ENCODE results near the gene ELMO1.

The ELMO1 gene

DNA sequence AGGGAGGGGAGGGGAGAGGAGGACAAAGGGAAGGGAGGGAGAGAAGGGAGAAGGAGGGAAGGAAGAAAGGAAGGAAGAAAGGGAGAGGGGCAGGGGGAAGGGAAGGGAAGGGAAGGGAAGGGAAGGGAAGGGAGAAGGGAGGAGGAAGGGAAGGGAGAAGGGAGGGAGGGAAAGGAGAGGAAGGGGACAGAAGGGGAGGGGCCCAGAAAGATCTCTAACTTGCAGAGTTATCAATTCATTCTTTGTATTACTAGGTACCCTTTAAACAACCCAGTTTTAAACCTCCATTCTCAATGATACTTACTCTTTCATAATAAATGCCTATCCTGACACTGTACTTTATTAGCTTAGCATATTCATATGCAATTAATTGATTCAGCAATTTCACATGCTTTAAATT lies 192.0 kb downstream of the ELMO1 start:
- no peak for DNase-seq

DNA sequence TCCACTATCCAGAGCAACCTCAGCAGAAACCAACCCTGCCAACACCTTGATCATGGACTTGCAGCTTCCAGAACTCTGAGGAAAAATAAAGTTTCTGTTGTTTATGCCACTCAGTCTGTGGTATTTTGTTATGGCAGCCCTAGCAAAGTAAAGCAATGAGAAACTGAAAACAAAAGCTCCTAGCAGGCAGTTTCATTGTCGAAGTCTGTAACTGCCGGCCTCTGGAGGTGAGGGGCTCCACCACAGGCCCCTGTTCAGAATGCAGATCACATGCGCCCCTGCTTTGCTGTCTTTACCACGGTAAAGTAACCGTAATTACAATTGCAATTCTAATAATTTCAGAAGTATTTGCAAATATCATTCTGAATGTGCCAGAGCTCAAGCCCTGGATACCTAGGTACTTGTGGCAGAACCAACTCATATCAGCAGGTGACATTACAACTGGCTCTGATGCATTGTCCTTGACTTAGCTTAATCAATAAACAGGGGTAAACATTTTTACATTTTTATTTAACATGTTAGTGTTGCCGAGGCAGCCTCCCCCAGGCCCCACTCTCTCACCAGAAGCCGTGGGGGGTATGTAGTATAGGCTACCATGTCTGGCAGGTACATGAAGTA lies 193.2 kb downstream of the ELMO1 start:
- no peak for DNase-seq

DNA sequence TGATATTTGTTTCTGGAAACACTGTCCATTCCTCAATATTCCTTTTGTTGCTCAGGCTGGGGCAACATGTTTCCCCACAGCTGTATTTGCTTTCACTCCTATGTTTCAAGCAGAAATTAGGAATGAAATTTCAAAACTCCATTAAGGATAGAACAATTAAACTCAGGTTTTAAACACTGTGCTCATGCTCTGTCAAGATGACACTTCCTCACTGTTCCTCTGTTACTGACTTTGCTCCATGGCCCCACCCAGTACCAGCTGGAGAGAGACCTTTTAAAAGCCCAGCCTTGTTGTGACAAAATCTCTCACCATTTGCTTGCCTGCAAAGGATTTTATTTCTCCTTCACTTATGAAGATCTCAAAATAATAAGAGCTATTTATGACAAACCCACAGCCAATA lies 197.4 kb downstream of the ELMO1 start:
- DNase-seq, result no peak

DNA sequence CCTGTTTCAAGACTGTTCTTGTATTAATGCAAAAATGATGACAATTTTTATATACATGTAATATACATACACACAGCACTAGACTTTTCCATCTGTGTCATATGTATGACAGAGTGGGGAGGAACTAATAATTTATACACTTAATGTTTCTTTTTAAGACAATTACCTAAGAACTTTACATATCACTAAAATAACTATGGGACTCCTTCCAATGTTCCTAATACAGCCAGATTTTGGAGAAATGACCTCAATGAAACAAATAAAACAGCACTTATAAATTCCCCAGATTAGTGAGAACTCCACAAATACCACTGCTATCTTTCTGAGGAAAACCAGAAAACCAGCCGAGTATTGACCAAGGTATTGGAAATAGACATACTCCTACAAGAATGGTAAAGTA lies 199.4 kb downstream of the ELMO1 start:
- DNase-seq, result no peak

DNA sequence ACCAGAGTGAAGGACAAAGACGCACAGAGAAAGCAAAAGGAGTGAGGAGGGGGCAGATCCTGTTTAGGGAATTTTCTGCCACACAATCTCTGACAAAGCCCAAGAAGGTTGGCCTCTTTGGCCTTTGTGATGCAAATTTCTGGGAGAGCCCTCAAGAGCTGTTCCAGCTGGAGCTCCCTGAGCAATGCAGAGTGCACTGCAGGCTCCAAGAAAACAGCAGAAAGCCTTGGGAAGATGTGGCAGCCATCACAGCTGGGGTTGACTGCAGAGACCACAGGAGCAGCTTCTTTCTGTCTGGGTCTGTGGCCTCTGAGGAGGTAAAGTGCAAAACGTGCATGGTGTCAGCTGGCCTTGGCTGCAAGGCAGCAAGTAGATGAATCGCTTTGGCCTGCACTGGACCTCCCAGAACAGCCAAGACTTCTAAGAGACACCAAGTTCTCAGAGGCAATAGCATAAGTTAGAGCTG lies 200.2 kb downstream of the ELMO1 start:
- DNase-seq, result no peak

DNA sequence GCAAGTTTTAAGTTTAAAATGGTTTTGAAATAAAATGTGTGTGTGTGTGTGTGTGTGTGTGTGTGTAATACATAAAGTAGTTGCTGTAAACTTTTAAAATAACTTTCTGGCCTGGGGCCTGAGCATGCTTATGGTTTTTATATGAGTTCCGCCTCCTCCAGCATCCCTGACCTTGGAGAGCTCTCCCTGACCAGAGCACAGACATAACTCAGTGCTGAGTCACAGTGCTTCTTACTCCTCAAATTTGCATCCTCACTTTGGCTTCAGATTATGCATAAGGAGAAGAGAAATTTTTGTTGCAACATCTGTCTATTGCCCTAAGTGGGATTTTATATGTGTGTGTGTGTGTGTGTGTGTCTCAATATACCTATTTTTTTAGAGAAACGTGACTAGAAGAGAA lies 200.8 kb downstream of the ELMO1 start:
- no peak for DNase-seq

DNA sequence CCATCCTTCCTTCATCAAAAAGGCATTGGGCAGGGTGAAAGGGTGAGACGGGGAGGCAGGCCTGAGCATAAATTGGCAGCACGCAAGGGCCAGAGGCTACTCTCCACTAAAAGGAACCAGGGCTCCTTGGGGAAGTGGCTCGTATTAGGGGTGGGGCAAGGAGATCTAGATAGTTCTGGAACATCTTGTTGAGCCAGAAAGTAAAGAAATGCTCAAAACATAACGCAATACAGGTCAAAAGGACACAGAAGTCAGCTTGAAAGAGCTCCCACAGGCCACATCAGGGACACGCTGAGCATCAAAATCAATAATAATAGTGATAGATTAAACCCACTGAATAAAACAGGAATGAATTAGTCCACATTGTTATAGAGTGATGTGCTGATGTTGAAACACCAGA lies 203.1 kb downstream of the ELMO1 start:
- DNase-seq, result no peak

DNA sequence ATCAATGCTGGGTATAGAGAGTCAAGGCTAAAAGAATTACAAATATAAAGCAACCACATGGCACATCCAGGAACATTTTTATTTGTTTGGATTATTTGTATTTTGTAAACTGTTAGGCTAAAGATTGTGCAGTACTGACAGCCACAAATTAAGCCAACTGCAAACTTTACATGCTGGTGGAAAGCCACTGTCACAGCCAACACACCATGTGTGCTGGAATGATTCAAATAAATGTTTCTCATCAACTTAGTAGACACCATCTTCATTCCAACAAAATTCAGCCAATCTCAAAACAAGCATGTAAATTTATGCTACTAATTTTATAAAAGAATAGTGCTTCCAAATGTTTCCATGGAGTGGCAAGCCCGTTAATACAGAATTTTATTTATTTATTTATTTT lies 211.8 kb downstream of the ELMO1 start:
- DNase-seq, result no peak

DNA sequence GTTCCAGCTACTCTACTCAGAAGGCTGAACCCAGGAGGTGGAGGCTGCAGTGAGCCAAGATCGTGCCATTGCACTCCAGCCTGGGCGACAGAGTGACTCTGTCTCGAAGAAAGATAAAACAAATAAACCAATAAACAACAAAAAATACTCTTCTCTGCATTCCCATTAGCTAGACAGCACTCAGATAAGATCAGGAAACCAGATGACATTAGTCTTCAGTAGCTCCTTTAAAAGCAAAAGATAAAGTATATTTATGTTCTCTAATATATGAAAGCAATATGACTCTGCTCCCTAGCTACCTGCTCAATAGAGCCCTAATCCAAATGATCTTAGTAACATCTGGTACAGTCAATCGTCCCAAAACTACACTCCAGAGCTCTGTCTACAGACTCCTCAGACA lies 212.9 kb downstream of the ELMO1 start:
- DNase-seq, result no peak

DNA sequence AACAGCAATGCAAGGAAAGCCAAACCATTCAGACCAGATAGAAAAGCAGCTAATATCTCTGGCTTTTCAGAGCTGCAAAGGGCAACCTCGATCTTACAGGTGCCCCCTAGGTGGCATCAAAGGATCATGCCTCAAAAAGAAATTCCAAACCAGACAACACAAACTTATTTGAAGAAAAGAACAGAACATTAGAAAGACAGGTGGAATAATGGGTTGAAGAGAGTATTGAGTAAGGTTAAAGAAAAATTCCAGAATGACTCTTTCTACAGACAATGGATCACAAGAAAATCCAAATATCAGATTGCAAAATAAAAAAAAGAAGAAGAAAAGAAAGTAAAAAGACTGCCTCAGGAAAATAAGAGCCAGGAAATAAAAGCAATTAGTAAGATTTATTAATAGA lies 213.7 kb downstream of the ELMO1 start:
- DNase-seq, result peak in 1 of 2 donors; percentile 14

DNA sequence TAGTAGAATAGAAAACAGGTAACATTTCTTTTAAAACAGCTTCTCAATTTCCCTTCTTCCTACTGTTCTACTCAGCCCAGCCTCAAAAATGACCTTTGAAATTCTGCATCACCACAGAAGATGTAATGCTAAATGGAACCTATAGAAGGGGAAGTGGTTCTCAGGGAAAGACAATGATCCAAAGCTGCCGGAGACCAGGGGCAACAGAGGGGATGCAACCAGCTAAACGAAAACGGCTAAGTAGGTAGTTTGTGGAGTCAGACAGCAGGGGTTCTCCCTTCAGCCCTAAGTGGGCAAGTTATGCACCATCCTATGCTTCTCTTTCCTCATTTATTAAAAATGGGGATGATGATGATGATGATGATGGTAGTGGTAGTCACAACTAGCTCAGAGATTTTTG lies 214.3 kb downstream of the ELMO1 start:
- no peak for DNase-seq

DNA sequence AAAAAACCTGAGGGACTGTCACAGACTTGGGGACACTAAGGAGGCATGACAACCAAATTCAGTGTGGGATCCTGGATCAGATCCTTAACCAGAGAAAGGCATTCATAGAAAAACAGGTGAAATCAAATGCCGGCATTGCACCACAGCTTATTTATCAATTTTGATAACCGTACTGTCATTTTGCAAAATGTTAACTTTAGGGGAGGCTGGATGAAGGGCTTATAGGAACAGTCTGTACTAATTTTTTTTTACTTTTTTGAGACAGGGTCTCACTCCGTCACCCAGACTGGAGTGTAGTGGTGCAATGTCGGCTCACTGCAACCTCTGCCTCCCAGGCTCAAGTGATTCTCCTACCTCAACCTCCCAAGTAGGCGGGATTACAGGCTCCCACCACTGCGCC lies 217.1 kb downstream of the ELMO1 start:
- DNase-seq, result no peak

DNA sequence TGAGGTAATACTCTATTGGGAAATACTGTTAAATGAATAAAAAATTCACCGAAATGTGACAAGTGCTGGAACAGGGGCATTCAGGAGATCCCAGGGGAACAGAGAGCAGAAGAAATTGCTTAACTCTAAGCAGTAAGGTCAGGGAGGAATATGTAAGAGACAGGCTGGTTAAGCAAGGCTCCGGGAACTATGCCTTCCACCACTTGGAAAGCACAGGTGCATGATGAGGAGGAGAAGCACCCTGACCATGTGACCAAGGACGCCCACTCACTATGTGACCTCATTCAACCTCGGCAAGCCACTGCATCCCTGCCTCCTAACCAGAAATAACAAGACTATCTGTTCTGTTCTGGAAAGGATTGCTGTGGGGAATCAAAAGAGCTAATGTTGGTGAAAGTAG lies 218.4 kb downstream of the ELMO1 start:
- peak; percentile 7 to 9 for DNase-seq

DNA sequence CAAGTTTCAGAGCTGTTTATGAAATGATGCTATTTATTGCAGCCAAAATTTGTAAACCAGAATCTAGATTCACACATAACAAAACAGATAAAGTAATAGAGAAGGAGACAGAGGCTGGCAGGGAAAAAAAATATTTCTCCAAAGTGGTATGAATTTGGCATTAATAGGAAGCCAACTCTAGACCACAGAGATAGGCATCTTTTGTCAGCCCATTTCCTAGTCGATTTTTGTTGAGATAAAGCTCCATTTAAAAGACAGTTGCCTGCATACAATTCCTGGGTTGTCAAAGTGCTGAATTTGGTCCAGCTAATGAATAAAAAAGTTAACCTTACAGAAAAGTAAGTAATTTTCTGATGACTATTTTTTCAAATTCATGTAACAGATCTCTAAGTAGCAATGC lies 219.3 kb downstream of the ELMO1 start:
- no peak for DNase-seq

DNA sequence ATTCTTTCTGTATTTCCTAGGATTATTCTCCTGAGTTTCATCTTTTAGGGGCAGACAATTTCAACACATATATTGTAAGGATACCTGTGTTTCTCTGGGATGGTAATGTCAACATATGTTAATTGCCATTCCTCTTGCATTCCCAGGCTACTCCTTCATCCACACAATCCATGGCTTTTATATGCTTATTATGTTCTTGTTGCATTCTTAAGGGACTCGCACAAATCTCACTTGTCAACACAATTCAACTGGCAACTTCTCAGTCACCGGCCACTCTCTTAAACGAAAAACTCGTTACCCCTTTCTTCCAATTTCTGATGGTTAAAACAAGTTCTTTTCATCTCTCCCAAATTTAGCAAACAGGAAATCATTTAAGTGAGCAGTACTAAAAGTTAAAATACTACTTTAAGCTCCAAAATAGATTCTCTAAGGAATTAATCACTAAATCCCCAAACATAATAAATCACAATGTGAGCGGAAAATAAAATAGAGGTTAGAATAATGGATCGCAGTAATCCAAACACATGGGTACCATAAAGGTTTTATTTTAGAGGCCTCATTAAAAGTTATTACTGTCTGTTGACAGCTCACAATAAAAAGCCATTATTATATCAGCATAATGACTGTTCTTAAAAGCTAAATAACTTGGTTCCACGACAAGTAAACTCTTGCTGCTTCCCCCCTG lies 223.2 kb downstream of the ELMO1 start:
- DNase-seq, result no peak

DNA sequence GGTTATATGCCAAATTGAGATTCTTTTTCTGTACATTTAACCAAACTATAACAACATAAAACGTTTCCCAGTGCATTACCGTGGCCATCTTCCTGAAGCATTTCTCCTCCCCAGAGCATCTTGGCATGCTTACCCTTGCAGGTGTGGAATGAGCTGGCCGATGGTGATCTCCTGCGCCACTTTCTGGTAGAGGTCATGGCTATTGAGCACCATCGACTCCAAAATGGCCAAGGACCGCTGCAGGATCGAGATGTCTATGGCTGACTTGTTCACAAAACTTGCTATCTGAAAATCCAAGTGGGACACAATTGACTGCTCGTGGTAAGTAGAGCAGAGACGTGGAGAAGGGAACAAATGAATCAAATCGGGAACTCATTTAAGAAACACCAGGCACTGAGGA lies 223.9 kb downstream of the ELMO1 start:
- no peak for DNase-seq

DNA sequence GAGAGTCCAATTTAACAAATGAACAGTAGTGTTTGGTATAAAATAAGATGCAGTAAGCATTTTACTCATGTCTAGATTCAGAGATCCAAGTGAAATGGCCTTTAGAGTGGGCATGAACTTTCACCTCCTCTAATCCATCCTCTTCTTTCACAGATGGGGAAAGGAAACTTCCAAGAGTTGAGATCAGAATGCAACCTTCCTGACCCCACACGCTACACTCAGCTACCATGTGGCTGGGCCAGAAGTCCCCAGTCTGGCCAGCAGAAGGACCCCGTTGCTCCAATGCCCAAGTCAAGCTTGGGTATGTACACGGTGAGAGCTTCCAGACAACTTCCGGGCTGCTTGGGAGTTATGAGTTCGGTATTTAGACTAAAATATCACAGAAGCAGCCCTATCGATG lies 228.0 kb downstream of the ELMO1 start:
- no peak for DNase-seq

DNA sequence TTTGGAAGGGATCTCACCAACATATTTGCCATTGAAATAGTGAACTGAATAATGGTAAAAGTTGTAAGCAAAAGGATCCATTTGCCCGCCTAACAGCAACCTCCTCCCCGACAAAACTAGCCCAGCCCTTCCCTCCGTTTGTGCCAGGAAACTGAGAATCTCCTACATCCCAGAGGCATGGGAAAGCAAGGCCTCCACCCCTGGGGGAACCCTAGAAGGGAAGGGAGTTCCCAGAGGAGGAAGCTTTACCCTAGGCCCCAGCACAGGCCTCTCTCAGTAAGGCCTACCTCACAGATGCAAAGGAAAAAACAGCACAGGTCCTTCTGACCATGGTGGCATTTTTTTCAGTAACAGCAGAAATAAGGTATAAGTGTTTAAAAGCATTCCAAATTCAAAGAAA lies 229.7 kb downstream of the ELMO1 start:
- DNase-seq, result no peak

DNA sequence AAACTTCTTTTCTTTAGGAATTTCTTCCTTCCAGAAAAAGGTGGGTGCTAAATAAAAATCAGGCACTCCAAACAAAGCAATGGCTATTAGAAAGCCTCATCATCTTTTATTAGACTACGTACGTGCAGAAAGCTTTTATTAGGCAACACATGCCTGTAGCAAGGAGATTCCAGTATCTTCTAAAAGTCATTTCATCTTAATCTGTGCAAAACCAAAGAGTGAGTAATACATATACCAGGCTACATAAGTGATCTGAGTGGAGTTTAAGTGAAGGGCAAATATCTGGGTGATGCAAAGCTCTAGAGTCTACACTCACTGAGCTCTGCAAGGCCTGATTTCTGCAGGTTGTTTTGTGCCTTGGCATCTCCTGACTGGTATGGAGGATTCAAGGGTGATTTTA lies 231.7 kb downstream of the ELMO1 start:
- DNase-seq, result no peak

DNA sequence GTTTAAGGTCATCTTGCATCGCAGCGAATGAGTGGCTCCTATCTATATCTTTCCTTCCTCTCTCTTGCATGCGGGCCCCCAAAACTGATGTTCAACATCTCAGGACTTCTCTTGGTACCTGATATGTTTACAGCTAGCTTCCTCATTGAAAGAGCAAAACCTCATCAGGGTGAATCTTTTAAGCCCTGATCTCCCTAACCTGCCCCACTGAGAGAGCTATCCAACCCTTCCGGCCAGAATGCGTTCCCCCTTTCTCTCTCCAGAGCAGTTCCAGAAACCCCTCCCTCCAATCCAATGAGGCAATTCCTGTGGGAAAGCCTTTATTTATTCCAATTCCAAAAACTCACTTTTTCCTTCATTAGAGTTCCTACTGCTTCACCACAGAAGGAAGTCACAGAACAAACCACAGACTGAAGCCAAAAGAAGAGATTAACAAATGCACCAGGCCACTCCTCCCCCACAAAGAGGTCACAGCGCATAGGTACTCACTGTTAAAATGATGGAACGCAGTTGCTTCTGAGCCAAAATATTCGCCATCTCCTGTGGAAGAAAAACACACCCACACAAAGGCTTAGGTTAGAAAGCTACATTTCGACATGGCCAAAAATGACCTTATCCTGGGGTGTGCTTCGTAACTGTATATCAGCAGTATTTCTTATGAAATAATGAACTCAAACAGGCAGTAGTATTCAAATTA lies 232.4 kb downstream of the ELMO1 start:
- DNase-seq, result no peak

DNA sequence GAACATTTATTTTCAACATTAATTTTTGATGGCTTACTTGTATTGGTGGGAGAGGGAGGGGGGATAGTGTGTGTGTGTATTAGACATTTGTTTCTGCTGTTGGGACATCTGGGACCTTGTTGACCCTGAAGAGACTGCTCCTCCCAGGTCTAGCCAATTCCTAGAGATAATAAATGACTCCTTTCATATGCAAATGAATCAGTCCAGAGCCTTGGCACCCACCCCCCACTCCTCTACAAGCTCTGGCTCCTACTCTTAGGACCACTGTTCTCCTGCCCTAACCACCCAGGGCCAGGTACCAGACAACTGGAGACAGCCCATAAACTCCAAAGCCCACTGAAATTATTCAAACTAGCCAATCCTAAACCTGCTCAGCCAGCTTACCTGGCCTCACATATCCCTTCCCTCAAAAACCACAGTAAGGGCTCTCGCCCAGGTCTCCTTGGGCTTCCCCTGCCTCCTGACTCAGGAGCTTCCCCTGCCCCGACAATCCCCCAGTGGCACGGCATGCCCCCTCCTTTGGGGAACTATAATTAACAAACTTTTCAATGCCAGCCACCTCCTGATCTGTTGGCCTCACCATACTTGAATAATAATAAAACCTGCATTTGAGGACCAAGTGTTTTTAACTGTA lies 233.3 kb downstream of the ELMO1 start:
- DNase-seq, result no peak

DNA sequence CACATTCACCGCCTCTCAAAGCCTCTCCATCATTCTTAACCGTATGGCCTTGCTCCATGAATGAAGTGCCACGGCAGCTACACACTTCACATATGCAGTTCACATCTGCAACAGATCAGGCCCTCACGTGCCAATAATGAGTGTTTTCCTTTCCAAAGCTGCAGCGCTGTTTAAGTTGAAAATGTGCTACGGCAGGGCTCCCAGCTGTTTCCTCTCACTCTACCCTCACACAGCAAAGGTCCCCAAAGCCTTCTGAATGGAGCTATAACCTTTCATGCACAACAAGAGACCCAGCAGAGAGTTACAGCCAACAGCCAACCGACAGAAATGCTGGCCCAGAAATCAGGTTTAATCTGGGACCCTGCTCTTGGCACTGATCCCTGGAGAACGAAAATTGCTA lies 236.1 kb downstream of the ELMO1 start:
- DNase-seq, result no peak

DNA sequence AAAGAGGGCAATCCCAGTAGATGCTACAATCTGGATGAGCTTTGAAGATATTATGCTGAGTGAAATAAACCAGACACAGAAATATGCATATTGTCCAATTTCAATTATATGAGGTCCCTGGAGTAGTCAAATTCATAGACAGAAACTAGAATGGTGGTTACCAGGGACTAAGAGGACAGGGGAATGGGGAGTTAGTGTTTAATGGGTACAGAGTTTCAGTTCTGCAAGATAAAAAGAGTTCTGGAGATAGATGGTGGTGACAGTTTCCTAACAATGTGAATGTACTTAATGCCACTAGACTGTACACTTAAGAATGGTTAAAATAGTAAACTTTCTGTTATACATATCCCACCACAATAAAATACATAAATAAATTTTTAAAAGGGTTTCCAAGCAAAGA lies 236.6 kb downstream of the ELMO1 start:
- no peak for DNase-seq

Measured in activated CD4-positive, alpha-beta T cell treated with anti-CD3 and anti-CD28 coated beads for 4 hours (primary cell).